DND-41 (cell line): ENCODE results near the gene TNFRSF12A.
"Not testable (repeated sequence)": the region's sequence is repeated elsewhere in the genome, so short reads cannot be mapped to it uniquely, and the experiment has no call there.

Source experiments
- ATAC-seq: fragments of 200-7000 bp; cut with Tn5 transposase; 3 replicates; pipeline ENCODE4 v1.9.1; 2021; ENCODE audit warnings: low read depth; ENCODE audit not compliant: insufficient read depth
- DNase-seq: peaks from one replicate; pipeline ENCODE4 v3.0.0-alpha.2; 2020
- H2AFZ ChIP-seq: 2 replicates; pipeline ENCODE4 v1.6.0; 2012; ENCODE audit warnings: low read depth, low read length
- H3K27ac ChIP-seq: 2 replicates; pipeline ENCODE4 v1.5.1; 2012; ENCODE audit warnings: low read length, inconsistent platforms
- H3K27me3 ChIP-seq: fragments of 200-600 bp; sonication (generic); 2 replicates; pipeline ENCODE4 v1.6.0; 2012; ENCODE audit warnings: low read length, mild to moderate bottlenecking, inconsistent platforms; ENCODE audit not compliant: insufficient read depth, poor library complexity
- H3K36me3 ChIP-seq: 2 replicates; pipeline ENCODE4 v1.5.1; 2012; ENCODE audit warnings: low read length, inconsistent platforms; ENCODE audit not compliant: insufficient read depth
- H3K4me1 ChIP-seq: 2 replicates; pipeline ENCODE4 v1.5.1; 2012; ENCODE audit warnings: mild to moderate bottlenecking, low read length; ENCODE audit not compliant: insufficient read depth
- H3K4me2 ChIP-seq: 2 replicates; pipeline ENCODE4 v1.6.0; 2012; ENCODE audit warnings: mild to moderate bottlenecking, moderate library complexity, low read length, inconsistent platforms; ENCODE audit not compliant: insufficient read depth
- H3K4me3 ChIP-seq, 2 experiments: fragments of 200-600 bp in 1 of 2; shearing (Covaris generic) in 1 of 2; 2 replicates each; pipeline ENCODE4 v1.5.1; 2012 to 2016; ENCODE audit warnings: inconsistent platforms in 2 of 2, low read length in 2 of 2, mild to moderate bottlenecking in 2 of 2, low read depth in 1 of 2, moderate library complexity in 1 of 2
- H3K79me2 ChIP-seq: 2 replicates; pipeline ENCODE4 v1.6.0; 2012; ENCODE audit warnings: low read length, inconsistent platforms; ENCODE audit not compliant: insufficient read depth
- H3K9ac ChIP-seq: 2 replicates; pipeline ENCODE4 v1.6.0; 2012; ENCODE audit warnings: low read depth, mild to moderate bottlenecking, inconsistent platforms, low read length, moderate library complexity
- H3K9me3 ChIP-seq: 2 replicates; pipeline ENCODE4 v1.5.1; 2012; ENCODE audit warnings: low read length, moderate library complexity, mild to moderate bottlenecking, inconsistent platforms; ENCODE audit not compliant: insufficient read depth, severe bottlenecking
- H4K20me1 ChIP-seq: 2 replicates; pipeline ENCODE4 v1.6.0; 2012; ENCODE audit warnings: low read length; ENCODE audit not compliant: insufficient read depth
- EZH2 ChIP-seq: IDR thresholded peaks from 3 replicates; pipeline ENCODE4 v1.6.1; 2012; ENCODE audit warnings: borderline replicate concordance, low read depth, mild to moderate bottlenecking, moderate library complexity, low read length, inconsistent platforms; ENCODE audit not compliant: severe bottlenecking
- TF ChIP-seq, protein P1 (sequence below): IDR thresholded peaks from 2 replicates; pipeline ENCODE4 v1.5.1; 2012; ENCODE audit warnings: borderline replicate concordance, low read length, moderate library complexity, mild to moderate bottlenecking; ENCODE audit not compliant: poor library complexity, severe bottlenecking; ENCODE audit errors: extremely low read depth

Gene TNFRSF12A

DNA sequence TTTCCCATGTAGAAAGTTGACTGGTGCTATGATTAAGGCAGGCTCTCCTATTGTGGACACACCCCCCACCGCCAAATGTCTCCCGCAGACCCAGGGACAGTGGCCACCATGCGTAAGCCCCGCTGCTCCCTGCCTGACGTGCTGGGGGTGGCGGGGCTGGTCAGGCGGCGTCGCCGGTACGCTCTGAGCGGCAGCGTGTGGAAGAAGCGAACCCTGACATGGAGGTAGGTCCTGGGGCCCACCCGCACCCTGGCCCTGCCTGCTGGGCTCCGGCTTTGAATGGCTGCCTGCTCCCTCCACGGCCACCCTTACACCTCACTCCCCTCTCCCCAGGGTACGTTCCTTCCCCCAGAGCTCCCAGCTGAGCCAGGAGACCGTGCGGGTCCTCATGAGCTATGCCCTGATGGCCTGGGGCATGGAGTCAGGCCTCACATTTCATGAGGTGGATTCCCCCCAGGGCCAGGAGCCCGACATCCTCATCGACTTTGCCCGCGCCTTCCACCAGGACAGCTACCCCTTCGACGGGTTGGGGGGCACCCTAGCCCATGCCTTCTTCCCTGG, 29.8 kb downstream of the TNFRSF12A start:
- Histone ChIP-seq H3K27ac (no peak overlapping the region), H3K9me3 (no peaks in the 10 kb centered on the region), H2AFZ (no peak overlapping the region), H3K4me2 (no peak overlapping the region), H3K36me3 (peaks cover 14% of the 10 kb centered on the region), H3K4me3 (no peak overlapping the region), H3K4me1 (peaks cover 18% of the 10 kb centered on the region), H4K20me1 (peaks cover 6% of the 10 kb centered on the region), H3K79me2 (no peaks in the 10 kb centered on the region), H3K9ac (no peak overlapping the region), H3K27me3 (peaks cover 12% of the 10 kb centered on the region)
- TF ChIP-seq EZH2, result no peak
- TF ChIP-seq, protein P1, sequence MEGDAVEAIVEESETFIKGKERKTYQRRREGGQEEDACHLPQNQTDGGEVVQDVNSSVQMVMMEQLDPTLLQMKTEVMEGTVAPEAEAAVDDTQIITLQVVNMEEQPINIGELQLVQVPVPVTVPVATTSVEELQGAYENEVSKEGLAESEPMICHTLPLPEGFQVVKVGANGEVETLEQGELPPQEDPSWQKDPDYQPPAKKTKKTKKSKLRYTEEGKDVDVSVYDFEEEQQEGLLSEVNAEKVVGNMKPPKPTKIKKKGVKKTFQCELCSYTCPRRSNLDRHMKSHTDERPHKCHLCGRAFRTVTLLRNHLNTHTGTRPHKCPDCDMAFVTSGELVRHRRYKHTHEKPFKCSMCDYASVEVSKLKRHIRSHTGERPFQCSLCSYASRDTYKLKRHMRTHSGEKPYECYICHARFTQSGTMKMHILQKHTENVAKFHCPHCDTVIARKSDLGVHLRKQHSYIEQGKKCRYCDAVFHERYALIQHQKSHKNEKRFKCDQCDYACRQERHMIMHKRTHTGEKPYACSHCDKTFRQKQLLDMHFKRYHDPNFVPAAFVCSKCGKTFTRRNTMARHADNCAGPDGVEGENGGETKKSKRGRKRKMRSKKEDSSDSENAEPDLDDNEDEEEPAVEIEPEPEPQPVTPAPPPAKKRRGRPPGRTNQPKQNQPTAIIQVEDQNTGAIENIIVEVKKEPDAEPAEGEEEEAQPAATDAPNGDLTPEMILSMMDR, result no peak
- DNase-seq (no peak), ATAC-seq (no peak)

DNA sequence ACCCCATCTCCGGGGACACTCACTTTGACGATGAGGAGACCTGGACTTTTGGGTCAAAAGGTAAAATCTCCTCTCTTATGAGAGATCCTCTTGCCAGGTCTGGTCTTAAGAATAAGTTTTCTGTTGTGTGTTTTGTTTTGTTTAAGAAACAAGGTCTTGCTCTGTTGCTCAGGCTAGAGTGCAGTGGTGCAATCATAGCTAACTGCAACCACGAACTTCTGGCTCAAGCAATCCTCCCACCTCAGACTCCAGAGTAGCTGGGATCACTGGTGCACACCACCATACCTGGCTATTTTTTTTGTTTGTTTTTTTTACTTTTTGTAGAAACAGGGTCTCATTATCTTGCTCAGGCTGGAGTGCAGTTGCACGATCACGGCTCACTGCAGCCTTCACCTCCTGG, 30.3 kb downstream of the TNFRSF12A start:
- H3K79me2 ChIP-seq, result no peaks in the 10 kb centered on the region
- no peak overlapping the region for H3K27ac ChIP-seq
- H3K4me2 ChIP-seq, result no peak overlapping the region
- H4K20me1 ChIP-seq, result peaks cover 4% of the 10 kb centered on the region; the same call in 1 of the 2 replicates
- no peaks in the 10 kb centered on the region for H3K9me3 ChIP-seq
- peaks cover 15% of the 10 kb centered on the region for H3K4me1 ChIP-seq
- no peak overlapping the region for H2AFZ ChIP-seq
- DNase-seq, result no peak
- TF ChIP-seq EZH2, result no peak
- TF ChIP-seq, protein P1, result no peak
- peaks cover 8% of the 10 kb centered on the region for H3K27me3 ChIP-seq
- H3K9ac ChIP-seq, result no peak overlapping the region
- no peak overlapping the region for H3K4me3 ChIP-seq
- peaks cover 19% of the 10 kb centered on the region for H3K36me3 ChIP-seq
- no peak for ATAC-seq

DNA sequence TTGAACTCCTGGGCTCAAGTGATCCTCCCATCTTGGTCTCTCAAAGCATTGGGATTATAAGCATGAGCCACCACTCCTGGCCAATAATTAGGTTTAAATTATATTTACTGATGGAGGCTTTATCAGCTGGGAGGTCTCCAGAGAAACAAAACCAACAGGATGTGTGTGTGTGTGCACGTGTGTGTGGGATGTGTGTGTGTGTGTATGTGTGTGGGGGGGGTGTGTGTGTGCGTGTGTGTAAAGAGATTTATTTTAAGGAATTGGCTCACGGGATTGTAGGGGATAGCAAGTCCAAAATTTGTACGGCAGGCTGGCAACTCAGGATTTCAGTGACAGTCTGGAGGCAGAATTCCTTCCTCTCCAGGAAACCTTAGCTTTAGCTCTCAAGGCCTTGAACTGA, 30.8 kb downstream of the TNFRSF12A start:
- H3K27ac ChIP-seq, result no peak overlapping the region
- peaks cover 20% of the 10 kb centered on the region for H3K36me3 ChIP-seq
- peaks cover 3% of the 10 kb centered on the region for H3K27me3 ChIP-seq
- H3K79me2 ChIP-seq, result no peaks in the 10 kb centered on the region
- no peak for DNase-seq
- ATAC-seq, result no peak
- no peak overlapping the region for H3K9ac ChIP-seq
- H4K20me1 ChIP-seq, result peaks cover 4% of the 10 kb centered on the region; the same call in 1 of the 2 replicates
- no peaks in the 10 kb centered on the region for H3K9me3 ChIP-seq
- no peak overlapping the region for H3K4me2 ChIP-seq
- no peak overlapping the region for H3K4me3 ChIP-seq
- TF ChIP-seq EZH2, result no peak
- TF ChIP-seq, protein P1, result no peak
- H2AFZ ChIP-seq, result no peak overlapping the region
- H3K4me1 ChIP-seq, result peaks cover 10% of the 10 kb centered on the region

DNA sequence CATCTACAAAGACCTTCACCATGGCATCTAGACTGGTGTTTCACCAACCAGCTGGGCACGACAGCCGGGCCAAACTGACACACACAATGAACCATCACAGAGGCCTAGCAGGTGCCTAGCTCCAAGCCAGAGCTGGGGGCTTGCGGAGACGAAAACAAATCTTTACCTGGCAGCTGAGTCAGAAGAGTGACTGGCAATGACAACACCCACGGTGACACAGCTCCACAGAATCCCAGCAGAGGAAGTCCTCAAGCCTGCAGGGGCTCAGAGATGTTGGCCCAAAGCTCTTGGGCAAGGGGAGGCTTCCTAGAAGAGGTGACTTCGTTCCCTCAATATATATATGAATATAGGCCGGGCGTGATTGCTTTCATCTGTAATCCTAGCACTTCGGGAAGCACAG, 31.3 kb downstream of the TNFRSF12A start:
- Histone ChIP-seq H3K4me2 (no peak overlapping the region), H4K20me1 (peaks cover 4% of the 10 kb centered on the region; the same call in 1 of the 2 replicates), H3K79me2 (no peaks in the 10 kb centered on the region), H3K27ac (no peak overlapping the region), H3K4me3 (no peak overlapping the region), H3K4me1 (peaks cover 8% of the 10 kb centered on the region), H2AFZ (no peak overlapping the region), H3K36me3 (peaks cover 20% of the 10 kb centered on the region), H3K27me3 (no peaks in the 10 kb centered on the region), H3K9ac (no peak overlapping the region), H3K9me3 (no peaks in the 10 kb centered on the region)
- TF ChIP-seq EZH2, result no peak
- TF ChIP-seq, protein P1, result no peak
- ATAC-seq (no peak), DNase-seq (no peak)

DNA sequence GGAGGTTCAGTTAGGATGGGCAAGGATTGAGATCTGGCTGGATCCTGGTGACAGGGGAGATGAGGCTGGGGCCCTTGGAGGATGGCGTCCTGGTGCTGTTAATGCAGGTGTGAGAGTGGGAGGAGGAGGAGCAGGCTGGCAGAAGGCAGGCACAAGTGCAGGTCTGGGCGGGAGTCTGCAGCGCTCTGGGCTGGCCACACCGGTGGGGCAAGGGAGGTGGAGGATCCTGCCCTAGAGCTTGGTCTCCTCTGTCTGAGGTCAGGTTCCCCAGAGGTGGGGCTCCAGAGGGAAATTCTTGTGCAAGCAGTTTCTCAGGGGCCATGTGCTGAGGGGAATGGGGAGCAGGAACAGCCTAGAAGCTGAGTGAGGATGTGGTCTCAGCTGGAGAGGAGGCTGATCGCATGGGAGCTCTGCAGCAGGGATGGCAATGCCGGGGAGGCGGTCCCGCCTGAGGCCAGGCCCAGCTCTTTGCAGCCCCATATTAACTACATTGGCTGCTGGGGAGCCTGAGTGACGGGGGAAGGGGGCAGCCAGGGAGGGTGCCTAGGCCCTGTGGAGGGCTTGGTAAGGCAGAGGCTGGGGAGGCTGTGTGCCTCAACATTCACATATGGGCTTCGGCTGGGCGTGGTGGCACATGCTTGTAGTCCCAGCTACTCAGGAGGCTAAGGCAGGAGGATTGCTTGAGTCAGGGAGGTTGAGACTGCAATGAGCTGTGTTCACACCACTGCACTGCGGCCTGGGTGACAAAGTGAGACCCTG, 32.6 kb downstream of the TNFRSF12A start:
- peak overlapping the region; percentile 18; the same call in 1 of the 2 replicates for H3K9ac ChIP-seq
- peaks cover 19% of the 10 kb centered on the region for H3K4me1 ChIP-seq
- not testable (repeated sequence) for H3K4me3 ChIP-seq, H3K4me2 ChIP-seq, H3K9me3 ChIP-seq, H3K79me2 ChIP-seq, H3K27me3 ChIP-seq, H2AFZ ChIP-seq
- peaks cover 14% of the 10 kb centered on the region; the same call in 1 of the 2 replicates for H4K20me1 ChIP-seq
- peaks cover 32% of the 10 kb centered on the region for H3K36me3 ChIP-seq
- H3K27ac ChIP-seq, result peak overlapping the region; percentile 72
- peak; percentile 76 for DNase-seq
- peak; percentile 89 for ATAC-seq
